Measurements from ENCODE around the gene SHKBP1.
"Not testable (repeated sequence)": the region's sequence is repeated elsewhere in the genome, so short reads cannot be mapped to it uniquely, and the experiment has no call there.

SHKBP1 gene

GRCh38 chr19:40588926-40589569 is 12.4 kb downstream of the SHKBP1 start:
- Mint-ChIP-seq H3K4me1 (peaks cover 30% of the 10 kb centered on the region), H3K4me3 (no peak overlapping the region), H3K27me3 (ENCODE audit: low read depth, poor library complexity) (peaks cover 8% of the 10 kb centered on the region), H3K36me3 (ENCODE audit: low read depth) (peaks cover 43% of the 10 kb centered on the region), H3K27ac (no peak overlapping the region), H3K9me3 (no peaks in the 10 kb centered on the region)
- TF ChIP-seq CTCF (IDR thresholded peaks at IDR 0.05) = no peak
- DNase-seq = no peak

DNA sequence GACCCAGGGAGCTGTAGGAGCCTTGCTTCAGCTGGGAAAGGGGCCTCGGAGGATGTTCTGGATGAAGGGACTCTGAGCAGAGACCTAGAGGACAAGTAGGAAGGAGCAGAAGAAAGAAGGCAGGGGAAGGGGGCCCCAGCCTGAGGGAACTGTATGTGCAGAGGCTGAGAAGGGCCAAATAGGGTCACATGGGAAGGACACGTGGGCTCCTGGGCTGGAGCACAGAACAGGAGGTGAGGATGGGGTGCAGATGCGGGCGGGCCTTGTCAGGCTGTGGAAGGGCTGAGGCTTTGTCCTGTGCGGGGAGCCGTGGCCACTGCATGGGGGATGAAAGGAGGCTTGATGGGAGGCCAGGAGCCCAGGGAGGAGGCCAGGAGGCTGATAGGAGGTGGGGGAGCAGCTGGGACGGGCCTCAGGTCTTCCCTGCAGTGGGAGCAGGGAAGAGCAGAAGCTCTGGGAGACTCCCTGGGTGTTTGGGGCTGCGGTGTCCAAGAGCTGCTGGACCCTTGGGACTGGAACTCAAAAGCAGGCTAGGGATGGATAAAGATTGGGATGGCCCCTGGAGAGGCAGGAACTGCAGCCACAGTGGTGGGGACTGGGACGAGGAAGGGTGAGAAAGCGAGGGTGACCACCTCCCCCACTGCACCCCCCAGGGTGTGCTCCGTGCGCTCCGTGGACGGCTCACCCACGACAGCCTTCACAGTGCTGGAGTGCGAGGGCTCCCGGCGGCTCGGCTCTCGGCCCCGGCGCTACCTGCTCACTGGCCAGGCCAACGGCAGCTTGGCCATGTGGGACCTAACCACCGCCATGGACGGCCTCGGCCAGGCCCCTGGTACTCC is 13.1 kb downstream of the SHKBP1 start:
- Mint-ChIP-seq H3K9me3 (no peaks in the 10 kb centered on the region), H3K27me3 (ENCODE audit: low read depth, poor library complexity) (peaks cover 15% of the 10 kb centered on the region), H3K4me1 (peaks cover 31% of the 10 kb centered on the region), H3K27ac (no peak overlapping the region), H3K36me3 (ENCODE audit: low read depth) (peaks cover 36% of the 10 kb centered on the region), H3K4me3 (no peak overlapping the region)
- TF ChIP-seq CTCF (IDR thresholded peaks at IDR 0.05) = no peak
- no peak for DNase-seq

GRCh38 chr19:40590464-40591265 is 14.0 kb downstream of the SHKBP1 start:
- peaks cover 20% of the 10 kb centered on the region for H3K27me3 Mint-ChIP-seq (ENCODE audit: low read depth, poor library complexity)
- no peaks in the 10 kb centered on the region for H3K9me3 Mint-ChIP-seq
- DNase-seq = no peak
- peaks cover 35% of the 10 kb centered on the region for H3K36me3 Mint-ChIP-seq (ENCODE audit: low read depth)
- peak overlapping the region; percentile 32 for H3K27ac Mint-ChIP-seq
- peaks cover 34% of the 10 kb centered on the region for H3K4me1 Mint-ChIP-seq
- TF ChIP-seq CTCF (IDR thresholded peaks at IDR 0.05) = no peak
- H3K4me3 Mint-ChIP-seq = no peak overlapping the region

DNA sequence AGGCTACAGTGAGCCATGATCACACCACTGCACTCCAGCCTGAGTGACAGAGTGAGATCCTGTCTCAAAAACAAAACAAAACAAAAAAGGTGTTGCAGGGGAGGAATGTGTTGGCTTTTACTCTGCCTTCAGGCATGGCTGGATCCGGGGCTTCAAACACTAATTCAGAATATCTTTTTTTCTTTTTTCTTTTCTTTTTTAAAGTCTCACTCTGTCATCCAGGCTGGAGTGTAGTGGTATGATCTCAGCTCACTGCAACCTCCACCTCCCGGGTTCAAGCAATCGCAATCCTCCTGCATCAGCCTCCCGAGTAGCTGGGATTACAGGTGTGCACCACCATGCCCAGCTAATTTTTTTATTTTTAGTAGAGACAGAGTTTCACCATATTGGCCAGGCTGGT is 15.1 kb downstream of the SHKBP1 start:
- not testable (repeated sequence) for H3K9me3 Mint-ChIP-seq, H3K4me3 Mint-ChIP-seq, H3K27ac Mint-ChIP-seq, DNase-seq
- Mint-ChIP-seq H3K4me1 (peaks cover 29% of the 10 kb centered on the region), H3K27me3 (ENCODE audit: low read depth, poor library complexity) (peaks cover 28% of the 10 kb centered on the region), H3K36me3 (ENCODE audit: low read depth) (peaks cover 24% of the 10 kb centered on the region)

GRCh38 chr19:40592170-40592569 is 15.5 kb downstream of the SHKBP1 start:
- no peak overlapping the region for H3K4me3 Mint-ChIP-seq
- H3K4me1 Mint-ChIP-seq = peaks cover 29% of the 10 kb centered on the region
- TF ChIP-seq CTCF (IDR thresholded peaks at IDR 0.05) = no peak
- peaks cover 30% of the 10 kb centered on the region for H3K27me3 Mint-ChIP-seq (ENCODE audit: low read depth, poor library complexity)
- H3K27ac Mint-ChIP-seq = no peak overlapping the region
- H3K36me3 Mint-ChIP-seq (ENCODE audit: low read depth) = peaks cover 20% of the 10 kb centered on the region
- H3K9me3 Mint-ChIP-seq = no peaks in the 10 kb centered on the region
- DNase-seq = no peak

GRCh38 chr19:40594255-40594654 is 17.6 kb downstream of the SHKBP1 start:
- no peak for DNase-seq

More at GRCh38 chr19:40594255-40594654, 17.6 kb downstream of the SHKBP1 start:
- H3K27me3 Mint-ChIP-seq (ENCODE audit: low read depth, poor library complexity) = peaks cover 40% of the 10 kb centered on the region
- no peak overlapping the region for H3K27ac Mint-ChIP-seq
- H3K4me3 Mint-ChIP-seq = no peak overlapping the region
- no peaks in the 10 kb centered on the region for H3K9me3 Mint-ChIP-seq
- no peak for TF ChIP-seq CTCF (IDR thresholded peaks at IDR 0.05)
- peaks cover 10% of the 10 kb centered on the region for H3K36me3 Mint-ChIP-seq (ENCODE audit: low read depth)
- H3K4me1 Mint-ChIP-seq = peaks cover 39% of the 10 kb centered on the region
